Esophagus muscularis mucosa (tissue), 4 donors: ENCODE results near the gene TBC1D22A. TPM values are rescaled to one million over a fixed set of nuclear protein-coding genes. Genes with fewer than 3 reads are reported as not detected.

Source experiments
- DNase-seq: peaks from one replicate; pipeline ENCODE4 v3.0.0-alpha.2; 2017; ENCODE audit errors: extremely low spot score
- H3K27ac ChIP-seq, 4 donors: fragments of 200-600 bp; sonication (generic); replicated peaks in 1 of 4; 1 replicate in 3 of 4; 2 replicates in 1 of 4; pipeline ENCODE4 v1.5.1; 2016 to 2019; ENCODE audit warnings: mild to moderate bottlenecking in 1 of 4
- H3K27me3 ChIP-seq, 4 donors: fragments of 200-600 bp; sonication (generic); one replicate each; pipeline versions ENCODE4 v1.5.1 to v1.6.0; 2016 to 2019
- H3K36me3 ChIP-seq, 4 donors: fragments of 200-600 bp; sonication (generic); one replicate each; pipeline ENCODE4 v1.5.1; 2016 to 2019
- H3K4me1 ChIP-seq, 4 donors: fragments of 200-600 bp; sonication (generic); one replicate each; pipeline ENCODE4 v1.5.1; 2016 to 2019
- H3K4me3 ChIP-seq, 4 donors: fragments of 200-600 bp; sonication (generic); 1 replicate in 2 of 4; 2 replicates in 2 of 4; pipeline ENCODE4 v1.5.1; 2016 to 2019; ENCODE audit warnings: mild to moderate bottlenecking in 4 of 4, moderate library complexity in 1 of 4
- H3K9me3 ChIP-seq, 4 donors: fragments of 200-600 bp; sonication (generic); 1 replicate in 3 of 4; 2 replicates in 1 of 4; pipeline ENCODE4 v1.5.1; 2016 to 2019
- CTCF ChIP-seq, 3 experiments: fragments of 200-600 bp in 2 of 3; fragments of 450-650 bp in 1 of 3; sonication (generic) in 2 of 3; IDR thresholded peaks; one replicate each; pipeline ENCODE4 v1.5.1; 2017 to 2019; ENCODE audit warnings: antibody characterized with exemption in 3 of 3, mild to moderate bottlenecking in 2 of 3, moderate library complexity in 1 of 3
- EP300 ChIP-seq: sonication (generic); formaldehyde crosslinking; IDR thresholded peaks from one replicate; pipeline ENCODE4 v1.6.1; 2017; ENCODE audit warnings: antibody characterized with exemption
- POLR2A ChIP-seq: fragments of 450-650 bp; IDR thresholded peaks from one replicate; pipeline ENCODE4 v1.6.1; 2017; ENCODE audit warnings: antibody characterized with exemption, moderate library complexity, mild to moderate bottlenecking, low read depth
- POLR2AphosphoS5 ChIP-seq, 2 donors: sonication (generic); formaldehyde crosslinking; IDR thresholded peaks; one replicate each; pipeline ENCODE4 v1.6.1; 2017; ENCODE audit warnings: antibody characterized with exemption in 2 of 2
- WGBS: methylation state at CpG from one replicate; pipeline ENCODE4 v1.1.5; 2018; 5-methylcytosine and 5-hydroxymethylcytosine counted together
- intact Hi-C: fragments of 100-400 bp; cut with DNase I; formaldehyde crosslinking; loops from one replicate; pipeline ENCODE4 v1.15.1; 2023
- total RNA-seq, 4 donors: library from RNA; depleted of rRNA; stranded (reverse); fragments of >200 nt; gene quantifications; one replicate each; pipeline versions ENCODE4 v1.1.0 to v1.2.1, GENCODE V29; 2016

Gene TBC1D22A
- total RNA-seq, 4 donors from 2014 or later, result 15.2 to 20.7 (median 18.8) TPM

- no peaks in the 10 kb centered on the region for H3K4me1 ChIP-seq
- no peaks in the 10 kb centered on the region for H3K27me3 ChIP-seq
- intact Hi-C loops, result no loop called here
- no peaks in the 10 kb centered on the region for H3K9me3 ChIP-seq
- no peak overlapping the region for H3K27ac ChIP-seq
- peaks cover 0 to 15% (median 8%) of the 10 kb centered on the region in 4 donors for H3K36me3 ChIP-seq
- H3K4me3 ChIP-seq, result no peak overlapping the region
- WGBS, result 89% methylated on average over 13 of the region's 13 CpGs
- TF ChIP-seq POLR2AphosphoS5 (IDR thresholded peaks at IDR 0.05) (no peak), CTCF (IDR thresholded peaks at IDR 0.05) (no peak), POLR2A (no peak), EP300 (no peak)
- DNase-seq, result no peak
Measured at GRCh38 chr22:47067321-47067890, 305.0 kb downstream of the TBC1D22A start.

GRCh38 chr22:47067911-47068625 is 305.6 kb downstream of the TBC1D22A start:
- intact Hi-C loops, result no loop called here
- TF ChIP-seq POLR2A, result no peak
- TF ChIP-seq EP300, result no peak
- TF ChIP-seq CTCF (IDR thresholded peaks at IDR 0.05), result no peak
- TF ChIP-seq POLR2AphosphoS5 (IDR thresholded peaks at IDR 0.05), result no peak
- no peaks in the 10 kb centered on the region for H3K9me3 ChIP-seq
- no peak for DNase-seq
- no peak overlapping the region for H3K27ac ChIP-seq
- peaks cover 0 to 9% (median 3%) of the 10 kb centered on the region in 4 donors for H3K36me3 ChIP-seq
- H3K27me3 ChIP-seq, result no peaks in the 10 kb centered on the region
- H3K4me3 ChIP-seq, result no peak overlapping the region
- H3K4me1 ChIP-seq, result no peaks in the 10 kb centered on the region
- WGBS, result 96% methylated on average over 13 of the region's 14 CpGs

DNA sequence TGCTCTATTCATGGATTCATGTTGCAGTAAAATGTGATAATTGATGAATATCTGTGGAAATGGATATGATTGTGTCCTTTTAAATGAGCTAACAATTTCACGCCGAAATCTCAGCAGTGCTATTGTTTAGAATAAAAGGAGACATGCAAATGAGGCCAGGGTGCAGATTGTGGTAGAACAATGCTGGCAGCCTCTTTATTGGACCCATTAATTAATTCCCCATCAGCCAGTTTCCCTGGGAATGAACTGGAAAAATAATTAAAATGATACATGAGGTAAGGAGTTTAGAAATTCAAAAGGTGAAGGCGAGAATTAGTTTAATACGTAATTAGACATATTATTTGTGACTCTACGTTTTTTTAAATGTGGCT is 306.2 kb downstream of the TBC1D22A start:
- intact Hi-C loops, result no loop called here
- no peak for DNase-seq
- Histone ChIP-seq H3K9me3 (no peaks in the 10 kb centered on the region), H3K4me1 (no peaks in the 10 kb centered on the region), H3K4me3 (no peak overlapping the region), H3K27me3 (no peaks in the 10 kb centered on the region), H3K27ac (no peak overlapping the region), H3K36me3 (peaks cover 0 to 4% (median under 1%) of the 10 kb centered on the region in 4 donors)
- WGBS, result 94% methylated on average over 5 of the region's 5 CpGs
- no peak for TF ChIP-seq EP300
- TF ChIP-seq POLR2A, result no peak
- TF ChIP-seq POLR2AphosphoS5 (IDR thresholded peaks at IDR 0.05), result no peak
- no peak for TF ChIP-seq CTCF (IDR thresholded peaks at IDR 0.05)

- no peak overlapping the region for H3K27ac ChIP-seq
- H3K4me1 ChIP-seq, result no peaks in the 10 kb centered on the region
- DNase-seq, result no peak
- no peak for TF ChIP-seq EP300
- TF ChIP-seq POLR2A, result no peak
- TF ChIP-seq CTCF (IDR thresholded peaks at IDR 0.05), result no peak
- no peak for TF ChIP-seq POLR2AphosphoS5 (IDR thresholded peaks at IDR 0.05)
- no peak overlapping the region for H3K4me3 ChIP-seq
- H3K9me3 ChIP-seq, result peaks cover 0 to 3% (median 2%) of the 10 kb centered on the region in 4 donors
- H3K27me3 ChIP-seq, result no peaks in the 10 kb centered on the region
- peaks cover 0 to 4% (median 2%) of the 10 kb centered on the region in 4 donors for H3K36me3 ChIP-seq
- WGBS, result 89% methylated on average over 14 of the region's 14 CpGs
- intact Hi-C loops, result no loop called here
Measured at GRCh38 chr22:47069270-47069669, 306.8 kb downstream of the TBC1D22A start.
